B cell (primary cell): ENCODE results near the gene KIAA1217.

Experiments used
- EZH2 ChIP-seq: IDR thresholded peaks from 2 replicates; pipeline ENCODE4 v1.6.1; 2012; ENCODE audit warnings: borderline replicate concordance, low read depth, mild to moderate bottlenecking, moderate library complexity, low read length; ENCODE audit not compliant: insufficient read depth, poor library complexity, severe bottlenecking
- TF ChIP-seq, protein P1 (sequence below): fragments of 200-600 bp; IDR thresholded peaks from one replicate; pipeline ENCODE4 v1.8.0; 2022; ENCODE audit warnings: antibody characterized with exemption, mild to moderate bottlenecking

DNA sequence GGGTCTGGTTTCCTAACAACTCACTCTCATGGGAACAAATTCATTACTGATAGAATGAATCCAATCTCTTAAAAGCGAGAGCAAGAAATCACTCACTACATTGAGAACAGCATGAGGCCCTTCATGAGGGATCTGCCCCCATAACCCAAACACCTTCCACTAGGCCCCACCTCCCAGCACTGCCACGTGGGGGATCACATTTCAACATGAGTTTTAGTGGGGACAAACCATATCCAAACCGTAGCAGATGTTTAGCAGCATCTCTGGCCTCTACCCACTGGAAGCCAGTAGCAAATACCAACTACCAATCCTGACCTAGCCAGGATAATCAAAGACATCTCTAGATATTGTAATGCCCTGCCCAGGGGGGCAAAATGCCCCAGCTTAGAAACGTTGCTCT, 270.9 kb downstream of the KIAA1217 start:
- no peak for TF ChIP-seq EZH2
- TF ChIP-seq, protein P1, sequence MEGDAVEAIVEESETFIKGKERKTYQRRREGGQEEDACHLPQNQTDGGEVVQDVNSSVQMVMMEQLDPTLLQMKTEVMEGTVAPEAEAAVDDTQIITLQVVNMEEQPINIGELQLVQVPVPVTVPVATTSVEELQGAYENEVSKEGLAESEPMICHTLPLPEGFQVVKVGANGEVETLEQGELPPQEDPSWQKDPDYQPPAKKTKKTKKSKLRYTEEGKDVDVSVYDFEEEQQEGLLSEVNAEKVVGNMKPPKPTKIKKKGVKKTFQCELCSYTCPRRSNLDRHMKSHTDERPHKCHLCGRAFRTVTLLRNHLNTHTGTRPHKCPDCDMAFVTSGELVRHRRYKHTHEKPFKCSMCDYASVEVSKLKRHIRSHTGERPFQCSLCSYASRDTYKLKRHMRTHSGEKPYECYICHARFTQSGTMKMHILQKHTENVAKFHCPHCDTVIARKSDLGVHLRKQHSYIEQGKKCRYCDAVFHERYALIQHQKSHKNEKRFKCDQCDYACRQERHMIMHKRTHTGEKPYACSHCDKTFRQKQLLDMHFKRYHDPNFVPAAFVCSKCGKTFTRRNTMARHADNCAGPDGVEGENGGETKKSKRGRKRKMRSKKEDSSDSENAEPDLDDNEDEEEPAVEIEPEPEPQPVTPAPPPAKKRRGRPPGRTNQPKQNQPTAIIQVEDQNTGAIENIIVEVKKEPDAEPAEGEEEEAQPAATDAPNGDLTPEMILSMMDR = no peak
